H9 (cell line): ENCODE results near the gene TBCK. TPM values are rescaled to one million over a fixed set of nuclear protein-coding genes. Genes with fewer than 3 reads are reported as not detected.
"Not testable (repeated sequence)": the region's sequence is repeated elsewhere in the genome, so short reads cannot be mapped to it uniquely, and the experiment has no call there.

Experiments used
- DNase-seq: peaks from one replicate; pipeline ENCODE4 v3.0.0-alpha.2; 2017
- H2AFZ ChIP-seq: one replicate; pipeline ENCODE4 v1.6.1; 2013; ENCODE audit warnings: mild to moderate bottlenecking, low read length, control low read depth, moderate library complexity
- H2AK5ac ChIP-seq: 2 replicates; pipeline ENCODE4 v1.6.1; 2013; ENCODE audit warnings: low read length, control low read depth, mixed read lengths; ENCODE audit not compliant: insufficient read length
- H2BK120ac ChIP-seq: one replicate; pipeline ENCODE4 v1.6.1; 2013; ENCODE audit warnings: low read depth, mild to moderate bottlenecking, low read length, control low read depth, inconsistent platforms; ENCODE audit not compliant: poor library complexity, severe bottlenecking
- H2BK12ac ChIP-seq: 2 replicates; pipeline ENCODE4 v1.6.1; 2013; ENCODE audit warnings: low read length, control low read depth, mixed read lengths, low read depth; ENCODE audit not compliant: insufficient read length
- H2BK15ac ChIP-seq: 2 replicates; pipeline ENCODE4 v1.6.1; 2013; ENCODE audit warnings: low read depth, low read length, control low read depth
- H2BK20ac ChIP-seq: one replicate; pipeline ENCODE4 v1.6.1; 2013; ENCODE audit warnings: low read depth, mild to moderate bottlenecking, low read length, control low read depth, inconsistent platforms; ENCODE audit not compliant: poor library complexity, severe bottlenecking
- H2BK5ac ChIP-seq: 2 replicates; pipeline ENCODE4 v1.6.1; 2013; ENCODE audit warnings: low read length, control low read depth, mixed read lengths; ENCODE audit not compliant: insufficient read length
- H3K14ac ChIP-seq: 2 replicates; pipeline ENCODE4 v1.6.1; 2013; ENCODE audit warnings: low read length, control low read depth; ENCODE audit not compliant: insufficient read depth
- H3K18ac ChIP-seq: 2 replicates; pipeline ENCODE4 v1.6.1; 2013; ENCODE audit warnings: low read depth, mild to moderate bottlenecking, mixed read lengths, low read length, control low read depth; ENCODE audit not compliant: insufficient read length
- H3K23ac ChIP-seq: 2 replicates; pipeline ENCODE4 v1.6.1; 2013; ENCODE audit warnings: low read length, control low read depth, mixed read lengths, low read depth; ENCODE audit not compliant: insufficient read length
- H3K23me2 ChIP-seq: 2 replicates; pipeline ENCODE4 v1.6.1; 2013; ENCODE audit warnings: low read depth, mild to moderate bottlenecking, mixed read lengths, low read length, control low read depth; ENCODE audit not compliant: insufficient read length, poor library complexity, severe bottlenecking
- H3K27ac ChIP-seq: 2 replicates; pipeline ENCODE4 v1.5.1; 2013; ENCODE audit warnings: low read length, control low read depth, mixed read lengths, low read depth; ENCODE audit not compliant: insufficient read length
- H3K27me3 ChIP-seq: 2 replicates; pipeline ENCODE4 v1.6.1; 2013; ENCODE audit warnings: low read length, control low read depth, inconsistent platforms; ENCODE audit not compliant: insufficient read depth
- H3K4ac ChIP-seq: 2 replicates; pipeline ENCODE4 v1.6.1; 2013; ENCODE audit warnings: low read depth, mild to moderate bottlenecking, control low read depth, inconsistent platforms, low read length, moderate library complexity
- H3K4me1 ChIP-seq: 2 replicates; pipeline ENCODE4 v1.6.1; 2013; ENCODE audit warnings: low read length, control low read depth, inconsistent platforms; ENCODE audit not compliant: insufficient read depth
- H3K4me2 ChIP-seq: 2 replicates; pipeline ENCODE4 v1.6.1; 2013; ENCODE audit warnings: low read length, control low read depth, mixed read lengths; ENCODE audit not compliant: insufficient read length, insufficient read depth
- H3K56ac ChIP-seq: 2 replicates; pipeline ENCODE4 v1.6.1; 2013; ENCODE audit warnings: low read depth, mild to moderate bottlenecking, mixed read lengths, low read length, control low read depth; ENCODE audit not compliant: insufficient read length
- H3K79me1 ChIP-seq: 2 replicates; pipeline ENCODE4 v1.6.1; 2013; ENCODE audit warnings: low read depth, mild to moderate bottlenecking, moderate library complexity, low read length, control low read depth, inconsistent platforms; ENCODE audit not compliant: insufficient read depth, poor library complexity, severe bottlenecking
- H3K79me2 ChIP-seq: 2 replicates; pipeline ENCODE4 v1.6.1; 2013; ENCODE audit warnings: low read length, control low read depth, inconsistent platforms; ENCODE audit not compliant: insufficient read depth
- H3K9ac ChIP-seq: 2 replicates; pipeline ENCODE4 v1.6.1; 2013; ENCODE audit warnings: low read length, control low read depth, mixed read lengths; ENCODE audit not compliant: insufficient read length; ENCODE audit errors: extremely low read depth
- H3K9me3 ChIP-seq: one replicate; pipeline ENCODE4 v1.6.1; 2013; ENCODE audit warnings: low read depth, low read length, inconsistent platforms; ENCODE audit not compliant: control insufficient read depth
- H3T11ph ChIP-seq: one replicate; pipeline ENCODE4 v1.6.1; 2013; ENCODE audit warnings: mild to moderate bottlenecking, low read length, control low read depth, inconsistent platforms
- H4K20me1 ChIP-seq: one replicate; pipeline ENCODE4 v1.6.1; 2013; ENCODE audit not compliant: control insufficient read depth, insufficient read length, insufficient read depth
- H4K5ac ChIP-seq: 2 replicates; pipeline ENCODE4 v1.6.1; 2013; ENCODE audit warnings: low read depth, mild to moderate bottlenecking, mixed read lengths, low read length, control low read depth; ENCODE audit not compliant: insufficient read length
- H4K8ac ChIP-seq: replicated peaks from 2 replicates; pipeline ENCODE4 v1.6.1; 2013; ENCODE audit warnings: low read length, control low read depth, mixed read lengths, low read depth; ENCODE audit not compliant: insufficient read length
- H4K91ac ChIP-seq: 2 replicates; pipeline ENCODE4 v1.6.1; 2013; ENCODE audit warnings: low read depth, mild to moderate bottlenecking, moderate library complexity, mixed read lengths, low read length, control low read depth; ENCODE audit not compliant: insufficient read length
- H3K27ac Mint-ChIP-seq, 3 experiments: 2 replicates in 2 of 3; 3 replicates in 1 of 3; pipeline ENCODE4 v1.8.0; 2020 to 2021; ENCODE audit warnings: mixed read lengths in 3 of 3, mild to moderate bottlenecking in 1 of 3, moderate library complexity in 1 of 3
- H3K27me3 Mint-ChIP-seq: 2 replicates; pipeline ENCODE4 v1.8.0; 2021; ENCODE audit warnings: low read depth, mild to moderate bottlenecking, moderate library complexity, mixed read lengths
- H3K36me3 Mint-ChIP-seq, 3 experiments: 2 replicates in 2 of 3; 3 replicates in 1 of 3; pipeline ENCODE4 v1.8.0; 2020 to 2021; ENCODE audit warnings: low read depth in 3 of 3, mixed read lengths in 3 of 3; ENCODE audit not compliant: insufficient read depth in 1 of 3
- H3K4me1 Mint-ChIP-seq, 2 experiments: 2 replicates each; pipeline ENCODE4 v1.8.0; 2020; ENCODE audit warnings: mixed read lengths in 2 of 2
- H3K4me3 Mint-ChIP-seq, 2 experiments: 2 replicates in 1 of 2; 3 replicates in 1 of 2; pipeline ENCODE4 v1.8.0; 2020 to 2021; ENCODE audit warnings: mild to moderate bottlenecking in 2 of 2, mixed read lengths in 2 of 2, moderate library complexity in 1 of 2
- H3K9me3 Mint-ChIP-seq, 2 experiments: 2 replicates in 1 of 2; 3 replicates in 1 of 2; pipeline ENCODE4 v1.8.0; 2020; ENCODE audit warnings: mild to moderate bottlenecking in 2 of 2, mixed read lengths in 2 of 2, moderate library complexity in 1 of 2
- WGBS: extraction: QIAGEN DNeasy Blood & Tissue Kit; methylation state at CpG from one replicate; pipeline ENCODE4 v1.1.7; 2013; ENCODE audit warnings: missing lambda C conversion rate, low lambda C conversion rate, mixed read lengths; ENCODE audit not compliant: insufficient read length; ENCODE audit errors: extremely low coverage; 5-methylcytosine and 5-hydroxymethylcytosine counted together
- total RNA-seq: library from RNA; stranded (reverse); gene quantifications from 2 replicates; pipeline ENCODE4 v1.2.1, GENCODE V29; 2021

The TBCK gene
- total RNA-seq, 1 experiment from 2014 or later, result 22.1 TPM

DNA sequence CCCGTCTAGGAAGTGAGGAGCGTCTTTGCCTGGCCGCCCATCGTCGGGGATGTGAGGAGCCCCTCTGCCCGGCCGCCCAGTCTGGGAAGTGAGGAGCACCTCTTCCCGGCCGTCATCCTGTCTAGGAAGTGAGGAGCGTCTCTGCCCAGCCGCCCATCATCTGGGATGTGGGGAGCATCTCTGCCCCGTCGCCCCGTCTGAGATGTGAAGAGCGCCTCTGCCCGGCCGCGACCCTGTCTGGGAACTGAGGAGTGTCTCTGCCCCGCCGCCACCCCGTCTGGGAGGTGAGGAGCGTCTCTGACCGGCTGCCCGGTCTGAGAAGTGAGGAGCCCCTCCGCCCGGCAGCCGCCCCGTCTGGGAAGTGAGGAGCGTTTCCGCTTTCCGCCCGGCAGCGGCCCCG is 5.2 kb upstream of the TBCK start:
- not testable (repeated sequence) for H3K79me1 ChIP-seq, H3K56ac ChIP-seq, H3K4me2 ChIP-seq, H3K18ac ChIP-seq, H3K9me3 ChIP-seq, H3K23me2 ChIP-seq, H3K27ac Mint-ChIP-seq, H3K4me1 ChIP-seq, H4K5ac ChIP-seq, H4K91ac ChIP-seq, H3K27me3 Mint-ChIP-seq, H2BK5ac ChIP-seq, H3K9ac ChIP-seq, H3K23ac ChIP-seq, DNase-seq, H3K4ac ChIP-seq, H2BK12ac ChIP-seq, H3K14ac ChIP-seq, H2BK20ac ChIP-seq, H2AFZ ChIP-seq, H2BK120ac ChIP-seq, H2AK5ac ChIP-seq, H3K4me3 Mint-ChIP-seq, H3K27ac ChIP-seq, H4K20me1 ChIP-seq, H3K27me3 ChIP-seq, H2BK15ac ChIP-seq, H4K8ac ChIP-seq, H3T11ph ChIP-seq
- no CpG with 5 or more reads among the region's 34 CpGs for WGBS
- peaks cover 18 to 20% (median 19%) of the 10 kb centered on the region in 3 experiments; a peak in 6 of 7 replicates for H3K36me3 Mint-ChIP-seq
- H3K79me2 ChIP-seq, result peaks cover 11% of the 10 kb centered on the region; the same call in 1 of the 2 replicates
- peaks cover 9 to 10% of the 10 kb centered on the region in 2 experiments for H3K4me1 Mint-ChIP-seq
- H3K9me3 Mint-ChIP-seq, result peaks cover 13 to 15% of the 10 kb centered on the region in 2 experiments
